ENCODE data around the gene PDE6D.

DNA sequence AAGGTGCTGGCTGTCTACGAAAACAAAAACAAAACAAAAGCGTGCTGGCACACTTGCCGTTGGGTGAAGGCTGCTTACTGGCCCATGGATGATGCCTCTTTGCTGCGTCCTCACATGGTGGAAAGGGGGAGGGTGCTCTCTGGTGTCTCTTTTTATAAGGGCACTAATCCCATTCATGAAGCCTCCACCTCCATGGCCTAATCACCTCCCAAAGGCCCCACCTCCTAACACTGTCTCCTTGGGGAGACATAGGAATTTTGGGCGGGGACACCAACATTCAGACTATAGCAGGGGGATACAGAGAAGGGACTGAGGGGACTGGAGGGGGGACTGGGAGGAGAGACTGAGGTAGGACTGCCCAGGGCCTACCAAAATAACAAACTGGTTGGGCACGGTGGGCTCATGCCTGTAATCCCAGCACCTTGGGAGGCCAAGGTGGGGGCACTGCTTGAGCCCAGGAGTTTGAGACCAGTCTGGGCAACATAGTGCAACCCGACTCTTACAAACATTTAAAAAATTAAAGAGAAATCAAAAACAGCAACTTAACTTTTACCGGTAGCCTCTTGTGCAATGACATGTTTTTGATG is 58.3 kb downstream of the PDE6D start:
- TF ChIP-seq BCL11A (tag by site-specific recombination; IDR thresholded peaks at IDR 0.05; ENCODE audit: low read depth) (no peak), ZNF830 (tag by site-specific recombination; IDR thresholded peaks at IDR 0.05; ENCODE audit: low read depth) (no peak), ZNF677 (tag by site-specific recombination; IDR thresholded peaks at IDR 0.05) (no peak), ZBTB1 (tag by site-specific recombination; IDR thresholded peaks at IDR 0.05) (no peak), ZFP37 (tag by site-specific recombination; IDR thresholded peaks at IDR 0.05) (no peak), ZNF529 (tag by site-specific recombination; IDR thresholded peaks at IDR 0.05; ENCODE audit: insufficient replicate concordance) (no peak), ZNF169 (tag by site-specific recombination; IDR thresholded peaks at IDR 0.05) (no peak), ZFP41 (tag by site-specific recombination; IDR thresholded peaks at IDR 0.05; ENCODE audit: borderline replicate concordance) (no peak), ZNF623 (tag by site-specific recombination; IDR thresholded peaks at IDR 0.05) (no peak)
- TF ChIP-seq, protein P1, sequence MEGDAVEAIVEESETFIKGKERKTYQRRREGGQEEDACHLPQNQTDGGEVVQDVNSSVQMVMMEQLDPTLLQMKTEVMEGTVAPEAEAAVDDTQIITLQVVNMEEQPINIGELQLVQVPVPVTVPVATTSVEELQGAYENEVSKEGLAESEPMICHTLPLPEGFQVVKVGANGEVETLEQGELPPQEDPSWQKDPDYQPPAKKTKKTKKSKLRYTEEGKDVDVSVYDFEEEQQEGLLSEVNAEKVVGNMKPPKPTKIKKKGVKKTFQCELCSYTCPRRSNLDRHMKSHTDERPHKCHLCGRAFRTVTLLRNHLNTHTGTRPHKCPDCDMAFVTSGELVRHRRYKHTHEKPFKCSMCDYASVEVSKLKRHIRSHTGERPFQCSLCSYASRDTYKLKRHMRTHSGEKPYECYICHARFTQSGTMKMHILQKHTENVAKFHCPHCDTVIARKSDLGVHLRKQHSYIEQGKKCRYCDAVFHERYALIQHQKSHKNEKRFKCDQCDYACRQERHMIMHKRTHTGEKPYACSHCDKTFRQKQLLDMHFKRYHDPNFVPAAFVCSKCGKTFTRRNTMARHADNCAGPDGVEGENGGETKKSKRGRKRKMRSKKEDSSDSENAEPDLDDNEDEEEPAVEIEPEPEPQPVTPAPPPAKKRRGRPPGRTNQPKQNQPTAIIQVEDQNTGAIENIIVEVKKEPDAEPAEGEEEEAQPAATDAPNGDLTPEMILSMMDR (tag by site-specific recombination; IDR thresholded peaks at IDR 0.05), result no peak
- TF ChIP-seq, protein P2, sequence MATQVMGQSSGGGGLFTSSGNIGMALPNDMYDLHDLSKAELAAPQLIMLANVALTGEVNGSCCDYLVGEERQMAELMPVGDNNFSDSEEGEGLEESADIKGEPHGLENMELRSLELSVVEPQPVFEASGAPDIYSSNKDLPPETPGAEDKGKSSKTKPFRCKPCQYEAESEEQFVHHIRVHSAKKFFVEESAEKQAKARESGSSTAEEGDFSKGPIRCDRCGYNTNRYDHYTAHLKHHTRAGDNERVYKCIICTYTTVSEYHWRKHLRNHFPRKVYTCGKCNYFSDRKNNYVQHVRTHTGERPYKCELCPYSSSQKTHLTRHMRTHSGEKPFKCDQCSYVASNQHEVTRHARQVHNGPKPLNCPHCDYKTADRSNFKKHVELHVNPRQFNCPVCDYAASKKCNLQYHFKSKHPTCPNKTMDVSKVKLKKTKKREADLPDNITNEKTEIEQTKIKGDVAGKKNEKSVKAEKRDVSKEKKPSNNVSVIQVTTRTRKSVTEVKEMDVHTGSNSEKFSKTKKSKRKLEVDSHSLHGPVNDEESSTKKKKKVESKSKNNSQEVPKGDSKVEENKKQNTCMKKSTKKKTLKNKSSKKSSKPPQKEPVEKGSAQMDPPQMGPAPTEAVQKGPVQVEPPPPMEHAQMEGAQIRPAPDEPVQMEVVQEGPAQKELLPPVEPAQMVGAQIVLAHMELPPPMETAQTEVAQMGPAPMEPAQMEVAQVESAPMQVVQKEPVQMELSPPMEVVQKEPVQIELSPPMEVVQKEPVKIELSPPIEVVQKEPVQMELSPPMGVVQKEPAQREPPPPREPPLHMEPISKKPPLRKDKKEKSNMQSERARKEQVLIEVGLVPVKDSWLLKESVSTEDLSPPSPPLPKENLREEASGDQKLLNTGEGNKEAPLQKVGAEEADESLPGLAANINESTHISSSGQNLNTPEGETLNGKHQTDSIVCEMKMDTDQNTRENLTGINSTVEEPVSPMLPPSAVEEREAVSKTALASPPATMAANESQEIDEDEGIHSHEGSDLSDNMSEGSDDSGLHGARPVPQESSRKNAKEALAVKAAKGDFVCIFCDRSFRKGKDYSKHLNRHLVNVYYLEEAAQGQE (tag by site-specific recombination; IDR thresholded peaks at IDR 0.05), result no peak
- TF ChIP-seq, protein P3, sequence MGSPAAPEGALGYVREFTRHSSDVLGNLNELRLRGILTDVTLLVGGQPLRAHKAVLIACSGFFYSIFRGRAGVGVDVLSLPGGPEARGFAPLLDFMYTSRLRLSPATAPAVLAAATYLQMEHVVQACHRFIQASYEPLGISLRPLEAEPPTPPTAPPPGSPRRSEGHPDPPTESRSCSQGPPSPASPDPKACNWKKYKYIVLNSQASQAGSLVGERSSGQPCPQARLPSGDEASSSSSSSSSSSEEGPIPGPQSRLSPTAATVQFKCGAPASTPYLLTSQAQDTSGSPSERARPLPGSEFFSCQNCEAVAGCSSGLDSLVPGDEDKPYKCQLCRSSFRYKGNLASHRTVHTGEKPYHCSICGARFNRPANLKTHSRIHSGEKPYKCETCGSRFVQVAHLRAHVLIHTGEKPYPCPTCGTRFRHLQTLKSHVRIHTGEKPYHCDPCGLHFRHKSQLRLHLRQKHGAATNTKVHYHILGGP (tag by site-specific recombination; IDR thresholded peaks at IDR 0.05), result no peak

Measured in HEK293 (cell line).